ENCODE measurements around the gene LCAT.

The LCAT gene

GRCh38 chr16:67965668-67966548 lies 22.0 kb upstream of the LCAT start:
- peaks cover 6% of the 10 kb centered on the region for H3K36me3 ChIP-seq
- no peak overlapping the region for H3K27ac ChIP-seq
- H3K4me3 ChIP-seq (ENCODE audit: low read depth in 1 of 2, low read length in 1 of 2) = no peak overlapping the region
- no peak for TF ChIP-seq CTCF (IDR thresholded peaks at IDR 0.05)
- peaks cover 37% of the 10 kb centered on the region for H3K27me3 ChIP-seq
- peaks cover 20% of the 10 kb centered on the region in 2 experiments for H3K4me1 ChIP-seq (ENCODE audit: control insufficient read depth in 1 of 2, insufficient read depth in 1 of 2, low read depth in 1 of 2, low read length in 1 of 2)
- no peaks in the 10 kb centered on the region for H3K9me3 ChIP-seq

DNA sequence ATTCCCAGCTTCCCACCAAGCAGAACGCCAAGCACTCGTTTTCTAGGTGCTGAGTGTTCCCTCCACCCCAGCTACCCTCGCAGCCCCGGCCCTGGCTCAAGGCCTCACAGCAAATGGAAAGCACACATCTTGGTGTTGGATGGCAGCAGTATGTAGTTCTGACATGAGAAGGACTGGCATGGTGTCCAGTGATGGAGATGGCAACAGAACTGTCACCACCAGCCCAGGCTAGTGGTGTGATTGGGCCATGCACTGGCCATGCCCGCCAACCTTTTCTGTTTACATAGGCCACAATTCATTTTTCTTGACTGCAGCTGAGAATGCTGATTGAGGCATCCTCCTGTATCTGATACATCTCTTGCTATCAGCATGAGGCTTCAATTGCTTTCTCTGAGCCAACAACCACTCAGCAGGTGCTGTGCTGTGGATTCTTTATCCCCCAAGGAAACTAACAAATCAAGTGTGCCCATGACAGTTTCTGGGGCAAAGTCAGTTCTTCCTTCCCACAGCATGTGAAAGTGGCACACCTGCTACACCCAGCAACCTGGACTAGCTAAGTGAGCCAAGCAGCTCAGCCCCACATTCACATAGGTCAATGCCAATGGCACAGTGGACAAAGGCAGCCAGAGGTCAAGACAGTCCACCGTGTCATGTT lies 20.7 kb upstream of the LCAT start:
- Histone ChIP-seq H3K36me3 (peaks cover 6% of the 10 kb centered on the region), H3K4me1 (ENCODE audit: control insufficient read depth in 1 of 2, insufficient read depth in 1 of 2, low read depth in 1 of 2, low read length in 1 of 2) (peaks cover 20% of the 10 kb centered on the region in 2 experiments)

GRCh38 chr16:67963662-67964321 lies 19.9 kb upstream of the LCAT start:
- no peak overlapping the region for H3K4me3 ChIP-seq (ENCODE audit: low read depth in 1 of 2, low read length in 1 of 2)
- peaks cover 6% of the 10 kb centered on the region for H3K36me3 ChIP-seq
- TF ChIP-seq CTCF (IDR thresholded peaks at IDR 0.05) = no peak
- no peaks in the 10 kb centered on the region for H3K9me3 ChIP-seq
- H3K27ac ChIP-seq = no peak overlapping the region
- peaks cover 15 to 17% of the 10 kb centered on the region in 2 experiments for H3K4me1 ChIP-seq (ENCODE audit: control insufficient read depth in 1 of 2, insufficient read depth in 1 of 2, low read depth in 1 of 2, low read length in 1 of 2)
- peaks cover 20% of the 10 kb centered on the region for H3K27me3 ChIP-seq

More for the DNA sequence above, 20.7 kb upstream of the LCAT start:
- Histone ChIP-seq H3K4me3 (ENCODE audit: low read depth in 1 of 2, low read length in 1 of 2) (no peak overlapping the region), H3K27ac (no peak overlapping the region), H3K9me3 (no peaks in the 10 kb centered on the region), H3K27me3 (peaks cover 26% of the 10 kb centered on the region)
- no peak for TF ChIP-seq CTCF (IDR thresholded peaks at IDR 0.05)

DNA sequence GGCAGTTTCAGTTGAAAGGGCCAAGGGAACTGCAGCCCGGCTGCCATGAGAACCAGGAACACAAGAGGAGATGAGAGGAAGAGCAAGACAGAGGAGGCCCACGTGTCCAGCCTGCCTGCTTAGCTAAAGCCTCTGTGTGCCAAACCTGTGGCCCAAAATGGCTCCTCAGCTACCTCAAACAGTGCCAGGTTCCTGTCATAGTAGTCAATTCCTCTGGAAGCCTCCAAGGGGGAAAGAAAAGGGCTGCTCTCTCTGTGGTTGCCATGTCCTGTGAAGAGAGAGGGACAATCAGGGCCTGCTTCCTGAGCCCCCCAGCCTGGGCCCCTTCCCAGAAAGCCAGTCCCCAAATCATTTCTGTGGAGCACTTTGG lies 19.4 kb upstream of the LCAT start:
- no peaks in the 10 kb centered on the region for H3K9me3 ChIP-seq
- peaks cover 18% of the 10 kb centered on the region for H3K27me3 ChIP-seq
- H3K4me3 ChIP-seq (ENCODE audit: low read depth in 1 of 2, low read length in 1 of 2) = no peak overlapping the region
- peaks cover 6% of the 10 kb centered on the region for H3K36me3 ChIP-seq
- peaks cover 13 to 14% of the 10 kb centered on the region in 2 experiments for H3K4me1 ChIP-seq (ENCODE audit: control insufficient read depth in 1 of 2, insufficient read depth in 1 of 2, low read depth in 1 of 2, low read length in 1 of 2)
- no peak for TF ChIP-seq CTCF (IDR thresholded peaks at IDR 0.05)
- no peak overlapping the region for H3K27ac ChIP-seq

- H3K36me3 ChIP-seq = peaks cover 10% of the 10 kb centered on the region
- no peak overlapping the region for H3K27ac ChIP-seq
- H3K27me3 ChIP-seq = peaks cover 9% of the 10 kb centered on the region
- no peak for TF ChIP-seq CTCF (IDR thresholded peaks at IDR 0.05)
- peaks cover 5 to 7% of the 10 kb centered on the region in 2 experiments for H3K4me1 ChIP-seq (ENCODE audit: control insufficient read depth in 1 of 2, insufficient read depth in 1 of 2, low read depth in 1 of 2, low read length in 1 of 2)
- H3K9me3 ChIP-seq = no peaks in the 10 kb centered on the region
- H3K4me3 ChIP-seq (ENCODE audit: low read depth in 1 of 2, low read length in 1 of 2) = no peak overlapping the region
Observed at GRCh38 chr16:67962135-67962534, 18.2 kb upstream of the LCAT start.
